ENCODE results near the gene FBXW7.

DNA sequence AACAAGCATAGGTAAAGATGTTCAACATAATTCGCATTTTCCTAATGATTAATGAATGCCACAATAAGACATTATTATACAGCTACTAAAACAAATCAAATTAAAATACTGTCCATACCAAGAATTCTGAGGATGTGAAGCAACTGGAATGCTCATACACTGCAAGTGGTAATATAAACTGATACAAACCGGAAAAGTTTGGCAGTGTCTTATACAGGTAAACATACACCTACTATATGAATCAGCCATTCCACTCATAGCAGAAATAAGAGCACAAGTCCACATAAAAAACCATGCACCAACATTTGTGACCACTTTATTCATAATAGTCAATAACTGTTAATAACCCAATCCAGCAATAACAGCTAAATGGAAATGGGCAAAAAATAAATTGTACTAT lies 79.3 kb downstream of the FBXW7 start:
- TF ChIP-seq, protein P1, sequence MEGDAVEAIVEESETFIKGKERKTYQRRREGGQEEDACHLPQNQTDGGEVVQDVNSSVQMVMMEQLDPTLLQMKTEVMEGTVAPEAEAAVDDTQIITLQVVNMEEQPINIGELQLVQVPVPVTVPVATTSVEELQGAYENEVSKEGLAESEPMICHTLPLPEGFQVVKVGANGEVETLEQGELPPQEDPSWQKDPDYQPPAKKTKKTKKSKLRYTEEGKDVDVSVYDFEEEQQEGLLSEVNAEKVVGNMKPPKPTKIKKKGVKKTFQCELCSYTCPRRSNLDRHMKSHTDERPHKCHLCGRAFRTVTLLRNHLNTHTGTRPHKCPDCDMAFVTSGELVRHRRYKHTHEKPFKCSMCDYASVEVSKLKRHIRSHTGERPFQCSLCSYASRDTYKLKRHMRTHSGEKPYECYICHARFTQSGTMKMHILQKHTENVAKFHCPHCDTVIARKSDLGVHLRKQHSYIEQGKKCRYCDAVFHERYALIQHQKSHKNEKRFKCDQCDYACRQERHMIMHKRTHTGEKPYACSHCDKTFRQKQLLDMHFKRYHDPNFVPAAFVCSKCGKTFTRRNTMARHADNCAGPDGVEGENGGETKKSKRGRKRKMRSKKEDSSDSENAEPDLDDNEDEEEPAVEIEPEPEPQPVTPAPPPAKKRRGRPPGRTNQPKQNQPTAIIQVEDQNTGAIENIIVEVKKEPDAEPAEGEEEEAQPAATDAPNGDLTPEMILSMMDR (IDR thresholded peaks at IDR 0.05) = no peak
- no peak for TF ChIP-seq POLR2A (IDR thresholded peaks at IDR 0.05)

Data from transverse colon (tissue), 3 donors.